Stimulated activated CD8-positive, alpha-beta memory T cell treated with anti-CD3 and anti-CD28 coated beads, Interleukin-7, amount 100 ng/mL, for 24 hours (primary cell): Measurements from ENCODE around the gene HRAS.
"Not testable (repeated sequence)": the region's sequence is repeated elsewhere in the genome, so short reads cannot be mapped to it uniquely, and the experiment has no call there.

Experiments
- DNase-seq: peaks from one replicate; pipeline ENCODE4 v3.0.0-alpha.2; 2020; ENCODE audit warnings: low read depth

Gene HRAS

DNA sequence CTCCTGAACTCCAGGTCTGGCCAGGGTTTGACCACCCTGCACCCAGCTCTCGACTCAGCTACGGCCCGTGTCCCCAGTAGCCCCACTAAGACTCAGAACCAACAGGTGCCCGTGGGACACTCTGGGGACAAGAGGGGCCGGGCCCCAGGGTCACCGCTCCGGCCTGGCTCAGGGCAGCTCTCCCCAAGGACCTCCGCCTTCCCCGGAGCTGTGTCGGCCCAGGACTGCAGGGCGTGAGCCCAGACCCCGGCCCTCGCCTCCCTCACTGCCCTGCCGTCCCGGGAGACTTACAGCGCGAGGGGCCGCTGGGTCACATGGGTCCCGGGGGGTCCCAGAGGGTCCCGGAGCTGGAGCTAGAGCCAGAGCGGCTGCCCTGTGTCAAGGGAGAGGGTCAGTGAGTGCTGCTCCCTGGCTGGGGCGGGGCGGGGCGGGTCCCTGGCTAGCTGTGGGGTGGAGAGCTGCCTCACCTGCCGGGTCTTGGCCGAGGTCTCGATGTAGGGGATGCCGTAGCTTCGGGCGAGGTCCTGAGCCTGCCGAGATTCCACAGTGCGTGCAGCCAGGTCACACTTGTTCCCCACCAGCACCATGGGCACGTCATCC lies 2.3 kb downstream of the HRAS start:
- no peak for DNase-seq

DNA sequence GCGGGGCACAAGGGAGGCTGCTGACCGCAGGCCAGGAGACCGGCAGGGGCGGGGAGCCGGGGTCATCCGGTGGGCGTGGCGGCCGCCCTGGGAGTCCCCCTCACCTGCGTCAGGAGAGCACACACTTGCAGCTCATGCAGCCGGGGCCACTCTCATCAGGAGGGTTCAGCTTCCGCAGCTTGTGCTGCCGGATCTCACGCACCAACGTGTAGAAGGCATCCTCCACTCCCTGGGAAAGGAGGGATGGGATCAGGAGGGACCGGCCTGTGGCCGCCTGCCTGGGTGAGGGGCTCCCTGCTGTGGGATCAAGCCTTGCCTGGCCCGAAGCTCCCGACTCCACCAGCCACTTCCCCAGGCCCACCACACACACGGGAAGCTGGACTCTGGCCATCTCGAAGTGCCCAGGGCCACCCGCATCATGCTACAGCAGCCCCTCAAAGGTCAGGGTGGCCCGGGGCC lies 2.8 kb downstream of the HRAS start:
- no peak for DNase-seq

DNA sequence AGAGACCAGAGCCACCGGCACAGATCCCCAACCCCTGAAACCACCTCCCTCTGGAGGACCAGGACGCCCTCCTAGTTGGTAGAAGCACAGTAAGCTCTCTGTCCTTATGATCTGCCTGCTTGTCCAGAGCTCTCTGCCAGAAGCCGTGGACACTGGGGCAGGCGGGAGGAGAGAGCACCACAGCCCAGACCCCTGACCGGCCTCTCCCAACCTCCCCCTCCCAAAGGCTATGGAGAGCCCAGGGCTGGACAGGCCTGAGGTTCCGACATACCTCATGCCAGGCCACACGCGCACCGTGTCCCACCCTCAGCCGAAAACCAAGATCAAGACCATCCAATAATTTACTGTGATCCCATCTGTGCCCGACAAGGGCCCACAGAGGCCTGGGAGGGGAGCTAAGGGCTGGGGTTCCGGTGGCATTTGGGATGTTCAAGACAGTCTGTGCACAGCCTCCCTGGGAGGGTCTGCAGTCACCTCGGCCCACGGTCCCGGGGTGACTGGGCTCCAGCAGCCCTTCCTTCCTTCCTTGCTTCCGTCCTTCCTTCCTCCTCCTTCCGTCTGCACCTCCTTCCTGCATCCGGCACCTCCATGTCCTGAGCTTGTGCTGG lies 3.4 kb downstream of the HRAS start:
- DNase-seq = no peak

DNA sequence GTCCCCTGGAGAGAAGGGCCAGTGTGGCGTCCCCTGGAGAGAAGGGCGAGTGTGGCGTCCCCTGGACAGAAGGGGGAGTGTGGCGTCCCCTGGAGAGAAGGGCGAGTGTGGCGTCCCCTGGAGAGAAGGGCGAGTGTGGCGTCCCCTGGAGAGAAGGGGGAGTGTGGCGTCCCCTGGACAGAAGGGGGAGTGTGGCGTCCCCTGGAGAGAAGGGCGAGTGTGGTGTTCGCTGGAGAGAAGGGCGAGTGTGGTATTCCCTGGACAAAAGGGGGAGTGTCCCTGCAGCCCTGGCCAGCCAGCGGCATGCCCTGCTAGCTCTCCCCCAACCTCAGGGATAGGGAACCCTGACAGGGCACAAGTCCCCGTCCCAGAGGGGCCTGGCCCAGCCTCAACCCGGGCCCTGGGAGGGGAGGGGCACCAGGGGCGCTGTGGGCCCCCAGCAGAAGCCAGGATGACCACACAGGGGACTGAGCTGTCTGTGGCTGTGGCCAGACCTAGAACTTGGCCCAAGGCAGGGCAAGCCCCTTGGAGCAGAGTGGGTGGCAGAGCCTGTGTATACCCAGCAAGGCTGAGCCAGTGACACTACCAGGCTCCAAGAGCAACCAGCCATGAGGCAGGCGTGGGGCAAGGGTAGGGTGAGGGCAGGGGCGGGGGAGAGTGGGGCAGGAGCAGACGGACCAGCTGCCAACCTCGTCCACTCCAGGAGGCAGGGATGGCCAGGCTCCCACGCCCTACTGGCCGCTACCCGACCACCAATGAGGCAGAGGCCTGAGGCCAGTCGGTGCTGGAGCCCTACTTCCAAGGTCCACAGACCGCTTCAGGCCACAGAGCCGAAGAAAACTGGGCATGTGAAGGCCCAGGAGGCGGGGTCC lies 4.2 kb downstream of the HRAS start:
- DNase-seq = no peak

DNA sequence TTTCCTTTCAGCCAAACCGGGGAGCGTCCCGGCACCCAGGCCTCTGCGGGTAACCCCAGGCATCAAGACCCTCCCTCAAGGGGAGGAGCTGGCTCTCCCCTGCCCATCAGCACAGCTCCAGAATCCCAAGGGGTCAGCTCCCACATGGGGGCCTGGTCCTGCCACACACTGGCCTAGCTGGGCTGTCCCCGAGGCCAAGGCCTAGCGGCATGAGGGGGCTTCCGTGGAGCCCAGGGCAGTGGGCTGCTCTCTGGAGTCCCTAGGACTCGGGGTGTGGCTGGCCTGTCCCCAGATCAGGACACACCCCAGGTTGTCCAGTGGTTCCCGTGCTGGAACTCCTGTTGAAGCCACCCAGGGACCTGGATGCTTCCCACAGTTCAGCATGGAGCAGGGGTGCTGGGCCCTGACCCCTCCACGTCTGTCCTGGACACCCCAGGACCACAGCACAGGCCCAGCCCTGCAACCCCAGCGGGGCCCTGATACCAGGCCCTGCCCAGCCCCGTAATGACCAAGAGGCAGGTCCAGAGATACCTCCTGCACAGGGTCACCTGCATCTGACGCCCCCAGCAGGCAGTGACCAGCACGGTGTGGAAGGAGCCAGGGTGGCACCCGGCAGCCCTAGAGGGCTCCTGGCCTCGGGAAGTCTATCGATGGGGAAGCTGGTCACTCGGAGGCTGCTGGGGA lies 5.5 kb downstream of the HRAS start:
- no peak for DNase-seq

DNA sequence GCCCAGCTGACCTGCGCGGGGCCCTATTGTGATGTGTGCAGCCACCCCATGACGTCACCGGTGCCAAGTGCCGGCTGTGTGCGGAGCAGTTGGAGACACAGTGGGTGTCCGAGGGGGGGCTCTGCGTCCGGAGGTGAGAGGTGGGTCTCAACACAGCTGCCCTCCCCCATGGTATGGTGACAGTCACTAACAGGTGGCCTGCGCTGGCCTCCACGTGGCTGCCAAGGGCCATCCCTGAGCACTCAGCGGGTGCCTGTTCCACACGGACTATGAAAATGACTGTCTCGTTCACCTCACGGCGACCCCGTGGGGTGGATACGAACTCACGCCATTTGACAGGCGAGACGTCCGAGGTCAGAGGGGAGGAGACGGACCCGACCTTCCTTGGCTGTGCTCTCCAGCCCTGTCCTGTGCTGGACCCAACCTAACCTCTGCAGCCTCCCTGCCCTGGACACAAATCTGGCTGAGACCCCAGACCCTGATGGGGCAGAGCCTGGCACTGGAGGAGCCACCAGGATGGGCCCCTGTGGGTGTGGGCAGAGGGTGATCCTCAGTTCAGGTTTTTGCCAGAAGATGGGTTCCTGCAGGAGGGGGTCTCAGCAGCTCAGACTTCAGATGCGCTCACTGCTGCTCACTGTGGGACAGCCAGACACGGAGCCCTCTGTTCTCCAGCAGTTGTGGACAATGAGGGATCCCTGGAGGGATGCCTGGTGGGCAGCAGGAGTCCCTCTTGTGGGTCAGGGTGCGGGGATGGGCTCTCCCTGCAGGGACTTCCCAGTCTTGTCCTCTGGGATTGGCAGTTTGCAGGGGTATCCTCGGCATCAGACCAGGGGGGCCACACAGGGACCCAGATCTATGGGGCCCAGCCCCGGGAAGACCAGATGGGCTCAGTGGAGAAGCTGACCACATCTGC lies 6.3 kb downstream of the HRAS start:
- no peak for DNase-seq

DNA sequence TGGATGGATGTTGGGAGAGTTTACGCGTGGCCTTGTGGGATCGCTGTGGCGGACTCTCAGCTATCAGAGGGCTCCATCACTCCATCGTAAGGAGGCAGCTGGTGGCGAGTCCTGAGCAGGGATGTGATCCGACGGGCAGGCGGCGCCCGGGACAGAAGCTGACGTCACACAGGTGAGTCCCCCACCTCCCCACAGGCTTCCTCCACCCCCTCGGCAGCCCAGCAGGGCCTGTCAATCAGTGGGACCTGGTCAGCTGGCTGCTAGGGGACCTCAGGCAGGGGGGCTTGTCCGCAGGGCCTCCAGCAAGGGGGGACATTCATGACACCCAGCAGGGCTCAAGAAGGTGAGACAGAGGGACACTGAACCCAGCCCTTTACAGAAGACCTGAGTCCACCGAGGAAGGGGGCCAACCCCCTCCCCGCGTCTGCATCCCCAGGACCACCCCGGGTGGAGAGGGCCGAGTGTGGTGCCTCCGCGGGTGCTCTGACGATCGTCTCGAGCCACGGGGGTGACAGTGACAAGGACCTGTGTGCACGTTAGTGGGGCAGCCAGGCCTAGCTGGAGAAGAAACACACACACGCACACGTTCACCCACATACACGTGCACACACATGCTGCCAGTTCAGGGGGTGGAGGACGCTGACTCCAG lies 7.1 kb downstream of the HRAS start:
- no peak for DNase-seq

DNA sequence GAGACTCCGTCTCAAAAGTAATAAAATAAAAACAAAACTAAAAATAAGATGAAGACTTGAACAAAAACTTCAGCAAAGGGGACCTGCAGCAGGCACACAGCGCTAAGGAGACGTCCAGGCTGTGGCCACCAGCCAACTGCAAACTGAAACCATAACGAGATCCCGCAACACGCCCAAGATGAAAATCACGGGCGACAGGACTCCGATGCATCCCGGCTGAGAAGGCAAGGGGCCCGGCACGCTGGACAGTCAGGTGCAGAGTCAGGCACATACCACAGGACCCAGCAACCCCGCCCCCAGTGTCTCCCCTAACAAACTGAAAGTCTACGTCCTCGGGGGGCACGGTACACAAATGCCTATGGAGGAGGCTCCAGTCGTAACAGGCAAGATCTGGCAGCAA lies 9.2 kb downstream of the HRAS start:
- DNase-seq = no peak

DNA sequence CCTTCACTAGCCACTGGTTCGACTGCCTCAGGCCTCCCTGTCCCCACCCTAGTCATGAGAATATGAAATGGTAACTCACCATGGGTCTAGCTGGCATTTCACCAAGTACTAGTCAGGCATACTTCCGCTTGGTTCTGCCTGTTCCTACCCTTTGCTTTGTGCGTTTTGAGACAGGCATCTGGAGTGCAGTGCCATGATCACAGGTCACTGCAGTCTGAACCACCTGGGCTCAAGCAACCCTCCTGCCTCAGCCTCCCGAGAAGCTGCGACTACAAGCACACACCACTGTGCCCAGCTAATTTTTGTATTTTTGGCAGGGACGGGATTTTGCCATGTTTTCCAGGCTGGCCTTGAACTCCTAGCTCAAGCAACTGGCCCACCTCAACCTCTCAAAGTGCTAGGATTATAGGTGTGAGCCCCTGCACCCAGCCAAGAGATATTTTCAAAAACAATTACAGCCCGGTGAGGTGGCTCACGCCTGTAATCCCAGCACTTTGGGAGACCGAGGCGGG lies 14.1 kb downstream of the HRAS start:
- DNase-seq = no peak

DNA sequence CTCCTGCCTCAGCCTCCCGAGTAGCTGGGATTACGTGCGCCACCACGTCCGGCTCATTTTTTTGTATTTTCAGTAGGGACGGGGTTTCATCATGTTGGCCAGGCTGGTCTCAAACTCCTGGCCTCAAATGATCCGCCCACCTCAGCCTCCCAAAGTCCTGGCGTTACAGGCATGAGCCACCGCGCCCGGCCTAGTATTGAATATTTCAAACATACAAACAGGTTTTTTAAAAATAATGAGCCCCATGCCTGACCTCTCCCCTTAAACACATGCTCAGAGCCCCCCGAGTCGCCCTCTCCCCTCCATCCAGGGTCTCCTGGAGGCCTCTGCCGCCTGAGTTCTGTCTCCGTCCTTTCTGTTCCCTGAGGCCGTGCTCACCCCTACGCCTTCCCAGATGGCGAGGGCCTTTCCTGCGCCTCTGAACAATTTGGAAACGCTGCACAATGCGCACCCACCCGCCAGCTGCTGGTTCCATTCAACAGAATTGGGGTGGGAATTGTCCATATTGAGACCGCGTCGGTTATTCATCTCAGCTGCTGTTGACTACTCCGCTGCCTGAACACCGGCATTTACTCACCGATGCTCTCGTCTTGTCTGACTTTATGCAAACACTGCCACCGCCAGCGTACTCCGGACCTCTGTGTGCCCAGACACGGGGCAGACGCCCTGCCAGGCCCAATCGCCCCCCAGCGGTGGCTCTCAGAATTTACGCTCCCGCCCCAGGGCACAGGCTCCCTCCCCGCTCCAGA lies 14.8 kb downstream of the HRAS start:
- DNase-seq = no peak

DNA sequence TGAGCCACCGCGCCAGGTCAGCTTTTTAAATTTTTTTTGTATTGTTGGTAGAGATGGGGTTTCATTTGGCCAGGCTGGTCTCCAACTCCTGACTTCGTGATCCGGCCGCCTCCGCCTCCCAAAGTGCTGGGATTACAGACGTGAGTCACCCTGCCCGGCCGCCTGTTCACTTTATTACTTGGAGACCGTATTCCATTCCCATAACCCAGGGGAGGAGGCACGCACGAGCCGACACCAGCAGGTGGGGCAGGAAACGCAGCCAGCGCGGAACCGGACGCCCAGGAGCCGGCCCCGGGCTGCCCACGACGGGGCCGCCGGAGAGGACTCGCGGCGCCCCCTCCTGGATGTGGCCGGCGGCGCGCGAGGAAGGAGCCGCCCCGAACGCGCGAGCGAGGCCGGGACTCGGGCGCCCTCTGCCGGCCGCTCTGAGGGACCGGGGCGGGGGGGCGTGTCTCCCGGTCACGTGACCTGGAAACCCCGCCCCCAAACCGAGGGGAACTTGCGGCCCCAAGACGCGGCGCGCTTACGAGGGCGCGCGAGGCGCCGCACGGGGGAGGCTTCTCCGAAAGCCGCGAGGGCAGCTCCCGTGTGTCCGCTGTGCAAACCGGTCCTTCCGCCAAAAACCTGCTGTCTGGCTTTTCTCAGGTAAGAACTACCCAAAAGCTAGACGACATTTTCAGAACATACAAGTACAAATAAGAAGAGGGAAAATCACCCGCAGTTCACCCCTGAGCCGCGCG lies 16.7 kb downstream of the HRAS start:
- DNase-seq = peak; percentile 73

DNA sequence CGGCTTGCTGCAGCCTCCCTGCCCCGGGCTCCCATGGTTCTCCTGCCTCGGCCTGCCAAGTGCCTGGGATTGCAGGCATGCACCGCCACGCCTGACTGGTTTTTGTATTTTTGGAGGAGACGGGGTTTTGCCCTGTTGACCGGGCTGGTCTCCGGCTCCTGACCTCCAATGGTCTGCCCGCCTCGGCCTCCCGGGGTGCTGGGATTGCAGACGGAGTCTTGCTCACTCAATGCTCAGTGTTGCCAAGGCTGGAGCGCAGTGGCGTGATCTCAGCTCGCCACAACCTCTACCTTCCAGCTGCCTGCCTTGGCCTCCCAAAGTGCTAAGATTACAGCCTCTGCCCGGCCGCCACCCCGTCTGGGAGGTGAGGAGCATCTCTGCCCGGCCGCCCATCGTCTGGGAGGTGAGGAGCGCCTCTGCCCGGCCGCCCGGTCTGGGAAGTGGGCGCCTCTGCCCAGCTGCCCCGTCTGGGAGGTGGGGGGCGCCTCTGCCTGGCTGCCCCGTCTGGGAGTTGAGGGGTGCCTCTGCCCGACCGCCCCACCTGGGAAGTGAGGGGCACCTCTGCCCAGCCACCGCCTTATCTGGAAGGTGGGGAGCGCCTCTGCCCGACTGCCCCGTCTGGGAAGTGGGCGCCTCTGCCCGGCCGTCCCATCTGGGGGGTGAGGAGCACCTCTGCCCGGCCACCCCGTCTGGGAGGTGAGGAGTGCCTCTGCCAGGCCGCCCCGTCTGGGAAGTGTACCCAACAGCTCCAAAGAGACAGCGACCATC lies 18.3 kb downstream of the HRAS start:
- DNase-seq = not testable (repeated sequence)

DNA sequence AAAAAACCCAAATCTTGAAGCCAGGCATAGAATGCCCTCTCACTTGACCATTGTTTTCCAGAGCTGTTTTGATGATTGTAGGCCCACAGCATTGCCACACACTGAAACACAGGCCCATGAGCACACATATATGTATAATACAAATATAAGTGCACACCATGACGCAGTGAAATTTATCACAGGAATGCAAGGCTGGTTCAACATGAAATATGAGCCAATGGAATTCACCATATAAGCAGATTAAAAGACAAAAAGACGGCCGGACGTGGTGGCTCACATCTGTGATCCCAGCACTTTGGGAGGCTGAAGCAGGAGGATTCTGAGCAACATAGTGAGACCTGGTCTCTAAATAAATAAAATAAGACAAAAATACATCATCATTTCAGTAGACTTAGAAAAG lies 19.0 kb downstream of the HRAS start:
- no peak for DNase-seq

DNA sequence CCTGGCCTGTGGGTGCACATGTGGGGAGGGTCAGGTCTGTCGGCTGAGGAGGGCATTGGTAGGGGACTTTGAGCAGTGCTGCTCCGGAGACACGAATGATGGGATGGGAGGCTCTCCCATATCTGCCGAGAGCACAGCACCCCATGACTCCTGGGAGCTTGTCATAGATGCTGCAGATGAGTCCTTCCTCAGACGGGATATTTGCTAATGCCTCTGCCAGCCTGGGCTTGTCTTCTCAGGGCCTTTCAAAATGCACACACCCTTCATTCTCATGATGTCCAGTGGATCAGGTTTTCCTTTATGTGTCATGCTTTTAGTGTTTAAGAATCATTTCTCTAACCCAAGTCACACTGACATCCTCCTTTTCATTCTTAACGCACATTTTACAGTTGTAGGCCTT lies 20.2 kb downstream of the HRAS start:
- no peak for DNase-seq

DNA sequence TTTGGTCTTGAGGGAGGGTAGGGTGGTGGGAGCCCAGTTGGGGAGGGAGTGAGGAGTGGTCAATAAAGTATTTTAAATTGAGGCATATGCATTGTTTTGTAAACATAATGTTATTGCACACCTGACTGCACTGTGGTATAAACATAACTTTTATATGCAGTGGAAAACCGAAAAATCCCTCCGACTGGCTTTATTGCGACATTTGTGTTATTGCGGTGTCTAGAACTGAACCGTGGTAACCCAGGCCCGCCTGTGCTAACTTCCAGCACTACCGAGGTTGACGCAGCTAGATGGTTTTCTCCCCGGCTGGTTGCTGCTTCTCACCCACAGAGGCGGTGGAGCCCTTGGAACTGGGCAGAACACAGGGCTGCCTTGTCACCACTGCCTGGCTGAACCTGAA lies 20.8 kb downstream of the HRAS start:
- DNase-seq = no peak

DNA sequence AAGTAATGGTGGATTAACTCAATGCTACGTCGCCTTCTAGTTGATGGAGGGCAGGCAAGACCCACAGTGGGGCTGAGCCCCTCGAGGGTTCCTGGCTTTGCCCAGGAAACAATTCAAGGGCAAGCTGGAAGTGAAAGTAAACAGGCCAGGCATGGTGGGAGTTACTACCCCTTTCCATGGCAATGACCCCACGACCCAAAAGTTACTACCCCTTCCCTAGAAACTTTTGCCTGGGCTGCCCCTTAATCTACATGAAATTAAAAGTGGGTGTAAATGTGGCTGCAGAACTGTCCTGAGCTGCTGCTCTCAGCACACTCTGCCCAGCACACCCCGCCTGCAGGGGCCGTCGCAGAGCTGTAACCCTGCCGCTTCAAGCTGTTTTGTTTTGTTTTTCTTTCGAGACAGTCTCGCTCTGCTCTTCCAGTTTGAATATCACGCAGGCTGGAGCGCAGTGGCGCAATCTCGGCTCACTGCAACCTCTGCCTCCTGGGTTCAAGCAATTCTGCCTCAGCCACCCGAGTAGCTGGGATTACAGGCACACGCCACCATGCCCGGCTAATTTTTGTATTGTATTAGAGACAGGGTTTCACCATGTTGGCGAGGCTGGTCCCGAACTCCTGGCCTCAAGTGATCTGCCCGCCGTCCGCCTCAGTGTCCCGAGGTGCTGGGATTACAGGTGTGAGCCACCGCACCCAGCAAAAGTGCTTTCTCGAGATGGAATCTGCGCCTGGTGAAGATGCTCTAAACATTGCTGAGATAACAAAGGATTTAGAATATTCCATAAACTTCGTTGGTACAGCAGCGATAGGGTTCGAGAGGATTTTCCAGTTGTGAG lies 22.4 kb downstream of the HRAS start:
- no peak for DNase-seq

DNA sequence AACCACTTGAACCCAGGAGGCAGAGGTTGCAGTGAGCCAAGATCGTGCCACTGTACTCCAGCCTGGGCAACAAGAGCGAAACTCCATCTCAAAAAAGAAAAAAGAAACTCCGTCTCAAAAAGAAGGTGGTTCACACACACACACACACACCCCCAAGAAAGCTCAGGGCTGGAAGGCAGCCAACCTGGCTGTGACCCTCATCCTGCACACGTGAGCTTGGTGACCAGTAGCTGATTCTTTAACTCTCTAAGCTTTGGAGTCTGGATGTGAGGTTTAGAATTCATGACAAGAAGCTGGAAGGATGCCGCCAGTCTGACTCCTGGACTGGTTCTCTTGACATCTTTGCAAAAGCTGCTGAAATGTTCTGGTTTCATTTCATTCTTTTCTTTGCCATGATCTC lies 26.4 kb downstream of the HRAS start:
- no peak for DNase-seq
